Activated CD8-positive, alpha-beta T cell treated with anti-CD3 and anti-CD28 coated beads, Interleukin-2, amount 10 ng/mL, durations not matched to agents 7 days and 5 days (primary cell): Measurements from ENCODE around the gene SEMA4C. TPM values are rescaled to one million over a fixed set of nuclear protein-coding genes. Genes with fewer than 3 reads are reported as not detected.

Experiments used
- ATAC-seq: fragments of 150-1000 bp; cut with Tn5 transposase; one replicate; pipeline ENCODE4 v1.10.0; 2021; ENCODE audit warnings: moderate library complexity
- CTCF ChIA-PET: fragments of 350-600 bp; sonication (Branson Sonifier 250); formaldehyde crosslinking; loops from one replicate; lab custom pipeline; 2021; ENCODE audit warnings: antibody characterized with exemption; lab: Charles Lee
- POLR2A ChIA-PET: fragments of 350-600 bp; sonication (Branson Sonifier 250); formaldehyde crosslinking; loops from one replicate; lab custom pipeline; 2021; ENCODE audit warnings: antibody characterized with exemption; lab: Charles Lee
- DNase-seq: peaks from one replicate; pipeline ENCODE4 v3.0.0-alpha.2; 2020
- H3K27ac Mint-ChIP-seq: one replicate; pipeline ENCODE4 v1.8.0; 2021; ENCODE audit warnings: mild to moderate bottlenecking, mixed read lengths
- H3K27me3 Mint-ChIP-seq: one replicate; pipeline ENCODE4 v1.8.0; 2021; ENCODE audit warnings: low read depth, mixed read lengths
- H3K36me3 Mint-ChIP-seq: one replicate; pipeline ENCODE4 v1.8.0; 2021; ENCODE audit warnings: low read depth, mixed read lengths
- H3K4me1 Mint-ChIP-seq: one replicate; pipeline ENCODE4 v1.8.0; 2021; ENCODE audit warnings: low read depth, mixed read lengths
- H3K4me3 Mint-ChIP-seq: one replicate; pipeline ENCODE4 v1.8.0; 2021; ENCODE audit warnings: mild to moderate bottlenecking, mixed read lengths
- H3K9me3 Mint-ChIP-seq: one replicate; pipeline ENCODE4 v1.8.0; 2022; ENCODE audit warnings: mixed read lengths; ENCODE audit not compliant: insufficient read depth
- total RNA-seq, 2 experiments: library from RNA; stranded (reverse); gene quantifications; one replicate each; pipeline ENCODE4 v1.2.3, GENCODE V29; 2021

The SEMA4C gene
- total RNA-seq, 2 experiments from 2014 or later, result 21.0 to 24.5 TPM

DNA sequence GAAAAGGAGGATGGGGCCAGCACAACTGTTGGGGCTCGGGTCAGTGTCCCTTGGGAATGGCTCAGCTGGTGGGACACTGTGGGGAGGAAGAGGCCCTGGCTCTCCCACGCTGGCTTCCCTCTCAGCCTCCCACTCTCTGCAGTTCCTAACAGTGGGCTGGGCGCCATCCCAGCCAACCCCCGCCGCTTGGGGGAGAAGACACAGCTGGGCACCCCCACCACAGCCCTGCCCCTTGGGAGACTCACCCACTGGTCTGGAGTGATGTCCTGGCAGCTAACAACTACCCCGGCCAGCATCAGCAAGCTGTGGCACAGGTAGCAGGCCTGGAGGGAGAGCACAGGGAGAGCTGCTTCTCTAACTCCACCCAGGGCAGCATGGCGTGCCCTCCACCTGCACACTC is 8.3 kb upstream of the SEMA4C start:
- POLR2A ChIA-PET, result no interaction called here
- CTCF ChIA-PET, result interaction anchor here (0.9 to 2.8 kb wide), 2 partner anchors 10 to 20 kb away, joined by 3 to 9 read pairs; partner anchors contain the start of gene ANKRD39

DNA sequence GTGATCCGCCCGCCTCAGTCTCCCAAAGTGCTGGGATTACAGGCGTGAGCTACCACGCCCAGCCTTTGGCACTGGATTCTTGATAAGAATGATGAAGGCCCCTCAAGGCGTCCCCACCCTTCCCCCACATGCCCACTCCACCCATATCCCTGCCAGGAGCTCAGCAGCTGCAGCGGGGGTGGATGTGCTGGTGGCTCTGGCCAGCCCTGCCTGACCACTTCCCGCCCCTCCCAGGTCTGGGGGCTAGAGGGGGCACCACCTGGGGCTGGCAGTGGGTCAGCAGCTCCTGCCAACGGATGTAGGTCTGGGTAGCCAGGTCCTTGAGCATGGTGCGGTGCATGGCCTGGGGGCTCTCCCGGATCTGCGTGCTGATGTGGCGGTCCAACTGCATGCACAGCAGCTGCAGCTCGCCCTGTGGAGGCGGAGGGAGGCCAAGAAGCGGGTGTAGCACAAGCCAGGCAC is 7.8 kb upstream of the SEMA4C start:
- ChIA-PET POLR2A (no interaction called here), CTCF (interaction anchor here (0.9 to 2.8 kb wide), 2 partner anchors 9 to 20 kb away, joined by 3 to 9 read pairs; partner anchors contain the start of gene ANKRD39)
- Mint-ChIP-seq H3K9me3 (no peaks in the 10 kb centered on the region), H3K4me3 (no peak overlapping the region), H3K4me1 (peaks cover 19% of the 10 kb centered on the region), H3K36me3 (no peaks in the 10 kb centered on the region), H3K27ac (no peak overlapping the region), H3K27me3 (no peaks in the 10 kb centered on the region)
- ATAC-seq (no peak), DNase-seq (no peak)

More for the DNA sequence above, 8.3 kb upstream of the SEMA4C start:
- H3K27ac Mint-ChIP-seq, result no peak overlapping the region
- ATAC-seq (no peak), DNase-seq (no peak)
- H3K4me3 Mint-ChIP-seq, result no peak overlapping the region
- no peaks in the 10 kb centered on the region for H3K27me3 Mint-ChIP-seq
- no peaks in the 10 kb centered on the region for H3K36me3 Mint-ChIP-seq
- H3K9me3 Mint-ChIP-seq, result no peaks in the 10 kb centered on the region
- peaks cover 15% of the 10 kb centered on the region for H3K4me1 Mint-ChIP-seq

DNA sequence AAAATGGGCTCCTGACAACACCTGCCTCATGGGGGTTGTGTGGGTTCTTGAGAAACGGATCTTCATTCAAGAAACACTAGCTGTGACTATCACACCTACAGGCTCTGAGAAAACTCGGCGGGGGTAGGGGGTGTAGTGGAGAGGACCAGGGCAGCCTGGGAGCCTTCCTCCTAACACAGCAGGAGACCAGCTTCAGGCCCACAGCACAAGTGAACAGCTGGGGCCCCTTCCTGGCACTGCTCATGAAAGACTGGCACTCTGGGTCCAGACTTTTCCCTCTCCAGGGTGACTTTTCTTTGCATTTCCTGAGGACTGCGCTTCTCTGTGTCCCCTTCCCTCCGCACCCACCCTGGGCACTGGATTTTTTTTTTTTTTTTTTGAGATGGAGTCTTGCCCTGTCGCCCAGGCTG is 7.2 kb upstream of the SEMA4C start:
- H3K27me3 Mint-ChIP-seq, result no peaks in the 10 kb centered on the region
- H3K27ac Mint-ChIP-seq, result no peak overlapping the region
- no peak overlapping the region for H3K4me3 Mint-ChIP-seq
- no peaks in the 10 kb centered on the region for H3K36me3 Mint-ChIP-seq
- ChIA-PET CTCF (interaction anchor here (2.8 kb wide), 1 partner anchor 19 kb away, joined by 9 read pairs; the partner anchor contains the start of gene ANKRD39), POLR2A (no interaction called here)
- H3K9me3 Mint-ChIP-seq, result no peaks in the 10 kb centered on the region
- ATAC-seq (no peak), DNase-seq (no peak)
- H3K4me1 Mint-ChIP-seq, result peaks cover 20% of the 10 kb centered on the region

DNA sequence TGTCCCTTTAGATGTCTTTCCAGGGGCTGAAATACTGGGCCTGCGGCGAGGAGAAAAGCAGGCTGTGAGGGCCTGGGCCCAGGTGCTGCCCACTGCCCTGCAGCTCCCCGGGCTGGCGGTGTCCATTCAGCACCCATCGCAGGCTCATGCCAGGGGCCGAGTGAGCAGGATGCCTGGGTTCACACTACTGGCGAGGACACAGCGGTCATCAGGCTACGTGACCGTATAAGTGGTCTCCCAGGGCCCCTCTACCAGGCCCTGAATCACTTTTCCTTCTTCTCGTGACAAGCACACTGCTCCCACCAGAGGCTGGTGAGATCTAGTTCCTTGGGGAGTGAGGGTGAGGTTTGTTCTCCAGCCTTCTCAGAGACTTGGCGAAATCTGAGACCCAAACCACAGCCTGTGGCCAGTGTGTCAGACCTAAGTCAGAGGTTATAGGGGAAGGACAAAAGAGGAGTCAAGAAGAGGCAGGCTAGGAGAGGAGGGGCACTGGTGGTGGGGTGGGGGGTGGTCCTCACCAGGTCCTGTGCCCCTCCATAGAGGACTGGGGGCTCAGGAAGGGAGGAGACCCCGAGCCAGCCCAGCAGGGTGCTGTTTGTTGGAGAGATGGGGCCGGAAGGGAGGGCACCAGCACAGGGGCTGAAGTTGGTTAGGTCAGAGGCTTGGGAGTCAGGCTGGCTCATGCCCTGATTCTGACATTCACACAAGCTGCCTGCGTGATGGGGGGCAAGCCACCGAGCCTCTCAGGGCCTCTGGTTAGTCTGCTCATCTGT is 6.6 kb upstream of the SEMA4C start:
- Mint-ChIP-seq H3K4me1 (peaks cover 20% of the 10 kb centered on the region), H3K36me3 (no peaks in the 10 kb centered on the region), H3K9me3 (no peaks in the 10 kb centered on the region), H3K27ac (no peak overlapping the region), H3K27me3 (no peaks in the 10 kb centered on the region), H3K4me3 (no peak overlapping the region)
- DNase-seq (no peak), ATAC-seq (no peak)
- ChIA-PET CTCF (interaction anchor here (1.4 to 2.8 kb wide), 2 partner anchors 19 to 85 kb away, joined by 3 to 9 read pairs; partner anchors contain the start of gene ANKRD39), POLR2A (interaction anchor here (0.6 kb wide), 1 partner anchor 59 kb away, joined by 3 read pairs; no protein-coding TSS in a partner anchor)

DNA sequence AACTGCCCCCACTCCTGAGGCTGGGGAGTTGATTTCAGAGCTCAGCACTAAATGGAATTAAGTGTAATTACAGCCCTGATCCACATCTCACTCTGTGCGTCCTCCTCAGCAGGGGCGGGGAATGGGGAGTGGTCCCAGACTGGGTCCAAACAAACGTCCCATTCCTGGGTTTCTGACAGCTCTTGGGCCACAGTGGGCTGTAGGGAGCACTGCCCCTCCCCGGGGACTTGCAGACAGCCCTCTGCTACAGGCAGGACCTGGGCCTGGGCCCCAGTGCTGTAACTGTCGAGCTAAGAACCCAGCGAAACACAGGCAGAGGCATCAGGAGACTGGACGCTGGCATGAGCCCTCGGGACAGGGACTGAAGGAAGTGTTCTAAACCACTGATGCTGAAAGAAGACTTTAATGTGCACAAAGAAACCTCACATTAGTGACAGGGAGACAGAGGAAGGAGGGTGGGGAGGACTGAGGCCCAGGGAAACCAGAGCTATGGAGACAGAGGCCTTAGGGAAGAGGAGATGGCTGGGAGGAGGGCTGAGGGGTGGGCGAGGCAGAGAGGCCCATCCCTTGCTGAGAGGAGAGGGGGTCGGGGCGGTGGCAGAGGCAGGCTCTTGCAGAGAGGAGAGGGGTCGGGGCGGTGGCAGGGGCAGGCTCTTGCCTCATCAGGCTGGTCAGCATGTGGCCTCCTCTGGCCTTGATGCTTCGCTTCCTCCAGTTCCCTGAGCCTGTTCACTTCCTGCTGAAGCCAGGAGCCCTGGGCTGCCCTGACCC is 5.8 kb upstream of the SEMA4C start:
- Mint-ChIP-seq H3K27me3 (peaks cover 2% of the 10 kb centered on the region), H3K4me1 (peaks cover 27% of the 10 kb centered on the region), H3K27ac (no peak overlapping the region), H3K4me3 (no peak overlapping the region), H3K36me3 (no peaks in the 10 kb centered on the region), H3K9me3 (no peaks in the 10 kb centered on the region)
- ChIA-PET POLR2A (interaction anchor here (0.6 kb wide), 2 partner anchors 60 to 633 kb away, joined by 3 read pairs; no protein-coding TSS in a partner anchor), CTCF (interaction anchor here (0.8 to 2.6 kb wide), 3 partner anchors 18 to 86 kb away, joined by 3 to 13 read pairs (median 3); partner anchors contain the start of gene ANKRD39)
- ATAC-seq, result no peak
- no peak for DNase-seq

DNA sequence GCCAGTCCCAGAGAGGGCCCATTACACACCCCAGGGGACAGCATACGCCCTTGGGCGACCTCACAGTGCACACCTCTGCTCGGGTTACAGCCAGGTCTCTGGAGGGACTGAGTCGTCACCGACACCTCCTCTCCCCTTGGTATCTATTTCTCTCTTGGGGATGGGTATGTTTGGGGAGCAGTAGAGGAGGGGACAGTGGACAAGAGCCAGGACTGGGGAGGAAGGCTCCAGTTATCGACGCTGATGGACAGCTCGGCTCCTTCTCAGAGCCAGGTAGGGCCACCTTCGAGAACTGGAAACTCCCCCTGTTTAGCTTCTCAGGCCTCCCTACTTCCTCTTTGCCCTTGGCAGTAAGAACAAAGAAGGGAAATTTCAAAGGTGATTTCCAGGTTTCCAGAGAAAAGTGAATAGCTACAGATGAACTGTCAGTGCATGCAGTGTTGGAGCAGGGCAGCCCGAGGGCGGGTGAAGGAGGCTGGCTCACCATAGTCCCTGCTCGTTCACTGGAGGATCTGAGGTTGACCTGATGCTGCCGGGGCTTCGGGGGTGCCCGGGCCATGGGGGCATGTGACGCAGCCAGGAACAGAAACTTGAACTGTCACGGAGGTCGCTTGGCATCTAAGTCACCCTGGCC is 4.4 kb upstream of the SEMA4C start:
- no peak overlapping the region for H3K27ac Mint-ChIP-seq
- DNase-seq (no peak), ATAC-seq (no peak)
- H3K36me3 Mint-ChIP-seq, result no peaks in the 10 kb centered on the region
- POLR2A ChIA-PET, result interaction anchor here (0.7 to 1.0 kb wide), 2 partner anchors 17 to 51 kb away, joined by 3 read pairs; partner anchors contain the start of gene ANKRD39
- H3K4me1 Mint-ChIP-seq, result peaks cover 32% of the 10 kb centered on the region
- peaks cover 4% of the 10 kb centered on the region for H3K27me3 Mint-ChIP-seq
- H3K4me3 Mint-ChIP-seq, result no peak overlapping the region
- H3K9me3 Mint-ChIP-seq, result no peaks in the 10 kb centered on the region
- CTCF ChIA-PET, result interaction anchor here (2.6 kb wide), 1 partner anchor 16 kb away, joined by 13 read pairs; the partner anchor contains the start of gene ANKRD39

DNA sequence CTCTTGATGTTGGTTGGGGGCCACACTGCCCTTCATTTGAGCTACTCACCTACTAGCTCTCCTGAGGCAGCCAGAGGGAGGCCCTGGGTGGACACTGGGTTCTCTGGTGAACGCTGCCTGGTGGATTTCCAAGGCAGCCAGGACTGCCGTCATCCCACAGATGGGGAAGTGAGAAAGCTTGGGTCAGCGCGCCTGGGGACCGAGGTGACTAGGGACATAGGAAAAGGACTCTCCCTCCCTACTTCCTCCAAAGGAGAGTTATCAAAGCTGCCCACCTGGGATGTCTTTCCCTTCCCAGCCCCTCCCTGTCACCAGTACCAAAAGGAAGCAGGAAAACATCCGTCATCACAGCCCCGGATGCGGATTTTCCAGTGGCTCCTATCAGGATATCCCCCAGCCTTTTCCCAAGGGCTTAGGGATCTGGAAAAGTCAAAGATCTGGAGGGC is 3.8 kb upstream of the SEMA4C start:
- Mint-ChIP-seq H3K27me3 (peaks cover 4% of the 10 kb centered on the region), H3K4me1 (peaks cover 32% of the 10 kb centered on the region), H3K27ac (no peak overlapping the region), H3K36me3 (no peaks in the 10 kb centered on the region), H3K4me3 (no peak overlapping the region), H3K9me3 (no peaks in the 10 kb centered on the region)
- no peak for DNase-seq
- CTCF ChIA-PET, result interaction anchor here (2.6 kb wide), 1 partner anchor 16 kb away, joined by 13 read pairs; the partner anchor contains the start of gene ANKRD39
- POLR2A ChIA-PET, result interaction anchor here (1.0 kb wide), 1 partner anchor 16 kb away, joined by 3 read pairs; the partner anchor contains the start of gene ANKRD39
- ATAC-seq, result no peak

DNA sequence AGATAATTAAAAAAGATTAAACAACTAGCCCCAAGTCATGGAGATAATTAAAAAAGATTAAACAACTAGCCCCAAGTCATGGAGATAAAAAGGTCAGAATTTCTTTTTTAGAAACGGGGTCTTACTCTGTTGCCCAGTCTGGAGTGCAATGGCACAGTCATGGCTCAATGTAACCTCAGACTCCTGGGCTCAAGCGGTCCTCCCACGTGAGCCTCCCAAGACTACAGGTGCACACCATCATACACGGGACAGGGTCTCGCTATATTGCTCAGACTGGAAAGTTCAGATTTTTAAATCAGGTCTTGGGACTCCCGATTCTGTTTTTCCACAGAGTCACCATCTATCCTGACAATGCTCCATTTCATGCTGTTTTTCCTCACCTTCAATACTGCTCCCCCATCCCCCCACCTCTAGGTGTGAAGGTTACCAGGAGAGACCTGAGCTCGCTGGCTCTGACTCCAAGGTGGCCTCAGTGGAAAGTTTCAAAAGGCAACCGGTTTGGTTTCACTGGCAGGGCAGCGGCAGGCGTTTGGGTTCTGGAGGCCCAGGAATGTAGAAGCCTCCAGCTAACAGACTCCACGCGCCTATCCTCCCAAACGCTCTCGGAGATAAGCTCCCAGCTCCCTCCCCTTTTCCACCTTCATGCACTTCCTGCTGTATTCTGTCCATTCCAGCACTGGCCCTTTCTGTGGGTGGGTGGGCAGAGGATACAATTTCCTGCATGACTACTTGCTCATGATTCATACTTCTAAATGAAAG is 2.9 kb upstream of the SEMA4C start:
- ChIA-PET POLR2A (no interaction called here), CTCF (interaction anchor here (2.6 kb wide), 1 partner anchor 15 kb away, joined by 13 read pairs; the partner anchor contains the start of gene ANKRD39)
- no peaks in the 10 kb centered on the region for H3K36me3 Mint-ChIP-seq
- H3K27ac Mint-ChIP-seq, result no peak overlapping the region
- peaks cover 4% of the 10 kb centered on the region for H3K27me3 Mint-ChIP-seq
- no peaks in the 10 kb centered on the region for H3K9me3 Mint-ChIP-seq
- H3K4me1 Mint-ChIP-seq, result peaks cover 36% of the 10 kb centered on the region
- H3K4me3 Mint-ChIP-seq, result no peak overlapping the region
- DNase-seq (no peak), ATAC-seq (no peak)

DNA sequence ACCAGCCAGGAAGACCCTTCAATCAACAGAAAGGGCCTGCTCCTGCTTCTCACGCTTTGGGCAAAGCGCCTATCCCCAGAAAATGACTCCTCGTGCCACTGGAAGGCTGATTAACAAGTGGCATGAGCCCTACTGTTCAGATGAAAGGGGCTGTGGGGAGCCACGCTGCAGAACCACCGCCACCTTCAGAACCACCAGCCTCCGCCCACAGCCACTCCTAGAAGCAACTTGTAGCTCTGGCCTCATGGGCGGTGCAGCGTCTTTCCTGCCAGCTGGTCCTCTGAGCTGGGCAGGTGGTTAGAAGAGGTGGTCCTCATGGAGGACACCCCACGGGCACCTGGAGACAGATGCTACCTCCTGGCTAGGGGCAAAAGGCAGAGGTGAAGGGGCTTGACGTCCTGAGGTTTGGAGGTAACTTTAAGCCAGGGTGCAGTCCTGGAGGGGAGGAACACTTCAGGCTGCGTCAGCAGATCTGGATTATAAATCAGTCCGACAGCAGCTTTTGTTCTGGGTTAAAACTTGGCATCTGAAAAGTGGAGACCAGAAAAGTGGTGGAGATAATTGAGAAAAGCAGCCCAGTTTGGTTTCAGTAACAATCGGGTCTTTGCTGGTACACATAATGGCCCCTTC is 861 bp upstream of the SEMA4C start:
- POLR2A ChIA-PET, result interaction anchor here (1.0 to 1.5 kb wide), 2 partner anchors 13 to 42 kb away, joined by 3 to 9 read pairs; partner anchors contain the start of gene ANKRD39

More for the DNA sequence above, 861 bp upstream of the SEMA4C start:
- peak overlapping the region; percentile 78 for H3K4me3 Mint-ChIP-seq
- no peaks in the 10 kb centered on the region for H3K9me3 Mint-ChIP-seq
- H3K27me3 Mint-ChIP-seq, result peaks cover 4% of the 10 kb centered on the region
- H3K27ac Mint-ChIP-seq, result peak overlapping the region; percentile 83
- peaks cover 9% of the 10 kb centered on the region for H3K36me3 Mint-ChIP-seq
- H3K4me1 Mint-ChIP-seq, result peaks cover 46% of the 10 kb centered on the region
- ATAC-seq (peak; percentile 56), DNase-seq (peak; percentile 79)
- CTCF ChIA-PET, result interaction anchor here (0.9 to 2.0 kb wide), 9 partner anchors 13 to 242 kb away, joined by 3 to 14 read pairs (median 4); partner anchors contain the start of genes ANKRD36 and ANKRD39
